Measurements from ENCODE around the gene CNTFR.

DNA sequence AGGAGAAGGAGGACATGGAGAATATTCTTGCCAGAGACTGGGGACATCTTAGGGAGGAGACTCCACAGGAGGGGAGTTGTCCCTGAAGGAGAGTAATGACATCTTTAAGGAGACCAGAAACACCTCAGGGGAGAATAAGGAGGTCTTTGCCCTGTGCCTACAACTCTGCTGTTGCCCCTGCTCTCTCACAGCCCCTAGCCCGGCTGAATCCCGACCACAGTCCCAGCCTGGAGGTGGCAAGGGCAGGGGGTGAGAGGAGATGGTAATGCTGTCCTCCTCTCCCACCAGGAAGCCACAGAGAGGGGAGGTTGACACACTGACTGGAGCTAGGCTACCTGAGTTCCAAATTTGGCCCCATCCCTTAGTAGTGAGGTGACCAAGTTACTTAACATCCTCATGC lies 36.5 kb downstream of the CNTFR start:
- TF ChIP-seq, protein P1, sequence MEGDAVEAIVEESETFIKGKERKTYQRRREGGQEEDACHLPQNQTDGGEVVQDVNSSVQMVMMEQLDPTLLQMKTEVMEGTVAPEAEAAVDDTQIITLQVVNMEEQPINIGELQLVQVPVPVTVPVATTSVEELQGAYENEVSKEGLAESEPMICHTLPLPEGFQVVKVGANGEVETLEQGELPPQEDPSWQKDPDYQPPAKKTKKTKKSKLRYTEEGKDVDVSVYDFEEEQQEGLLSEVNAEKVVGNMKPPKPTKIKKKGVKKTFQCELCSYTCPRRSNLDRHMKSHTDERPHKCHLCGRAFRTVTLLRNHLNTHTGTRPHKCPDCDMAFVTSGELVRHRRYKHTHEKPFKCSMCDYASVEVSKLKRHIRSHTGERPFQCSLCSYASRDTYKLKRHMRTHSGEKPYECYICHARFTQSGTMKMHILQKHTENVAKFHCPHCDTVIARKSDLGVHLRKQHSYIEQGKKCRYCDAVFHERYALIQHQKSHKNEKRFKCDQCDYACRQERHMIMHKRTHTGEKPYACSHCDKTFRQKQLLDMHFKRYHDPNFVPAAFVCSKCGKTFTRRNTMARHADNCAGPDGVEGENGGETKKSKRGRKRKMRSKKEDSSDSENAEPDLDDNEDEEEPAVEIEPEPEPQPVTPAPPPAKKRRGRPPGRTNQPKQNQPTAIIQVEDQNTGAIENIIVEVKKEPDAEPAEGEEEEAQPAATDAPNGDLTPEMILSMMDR (IDR thresholded peaks at IDR 0.05; ENCODE audit: low read depth, low read length, poor library complexity, severe bottlenecking): no peak
- no peak for TF ChIP-seq EZH2phosphoT487 (IDR thresholded peaks at IDR 0.05; ENCODE audit: borderline replicate concordance, low read length)
